H9 (cell line): ENCODE data around the gene PAGE2B. TPM values are rescaled to one million over a fixed set of nuclear protein-coding genes. Genes with fewer than 3 reads are reported as not detected.

ENCODE experiments used
- DNase-seq: peaks from one replicate; pipeline ENCODE4 v3.0.0-alpha.2; 2017
- H2AFZ ChIP-seq: one replicate; pipeline ENCODE4 v1.6.1; 2013; ENCODE audit warnings: mild to moderate bottlenecking, low read length, control low read depth, moderate library complexity
- H2AK5ac ChIP-seq: 2 replicates; pipeline ENCODE4 v1.6.1; 2013; ENCODE audit warnings: low read length, control low read depth, mixed read lengths; ENCODE audit not compliant: insufficient read length
- H2BK120ac ChIP-seq: one replicate; pipeline ENCODE4 v1.6.1; 2013; ENCODE audit warnings: low read depth, mild to moderate bottlenecking, low read length, control low read depth, inconsistent platforms; ENCODE audit not compliant: poor library complexity, severe bottlenecking
- H2BK12ac ChIP-seq: 2 replicates; pipeline ENCODE4 v1.6.1; 2013; ENCODE audit warnings: low read length, control low read depth, mixed read lengths, low read depth; ENCODE audit not compliant: insufficient read length
- H2BK15ac ChIP-seq: 2 replicates; pipeline ENCODE4 v1.6.1; 2013; ENCODE audit warnings: low read depth, low read length, control low read depth
- H2BK20ac ChIP-seq: one replicate; pipeline ENCODE4 v1.6.1; 2013; ENCODE audit warnings: low read depth, mild to moderate bottlenecking, low read length, control low read depth, inconsistent platforms; ENCODE audit not compliant: poor library complexity, severe bottlenecking
- H2BK5ac ChIP-seq: 2 replicates; pipeline ENCODE4 v1.6.1; 2013; ENCODE audit warnings: low read length, control low read depth, mixed read lengths; ENCODE audit not compliant: insufficient read length
- H3K14ac ChIP-seq: 2 replicates; pipeline ENCODE4 v1.6.1; 2013; ENCODE audit warnings: low read length, control low read depth; ENCODE audit not compliant: insufficient read depth
- H3K18ac ChIP-seq: 2 replicates; pipeline ENCODE4 v1.6.1; 2013; ENCODE audit warnings: low read depth, mild to moderate bottlenecking, mixed read lengths, low read length, control low read depth; ENCODE audit not compliant: insufficient read length
- H3K23ac ChIP-seq: 2 replicates; pipeline ENCODE4 v1.6.1; 2013; ENCODE audit warnings: low read length, control low read depth, mixed read lengths, low read depth; ENCODE audit not compliant: insufficient read length
- H3K23me2 ChIP-seq: 2 replicates; pipeline ENCODE4 v1.6.1; 2013; ENCODE audit warnings: low read depth, mild to moderate bottlenecking, mixed read lengths, low read length, control low read depth; ENCODE audit not compliant: insufficient read length, poor library complexity, severe bottlenecking
- H3K27ac ChIP-seq: 2 replicates; pipeline ENCODE4 v1.5.1; 2013; ENCODE audit warnings: low read length, control low read depth, mixed read lengths, low read depth; ENCODE audit not compliant: insufficient read length
- H3K27me3 ChIP-seq: 2 replicates; pipeline ENCODE4 v1.6.1; 2013; ENCODE audit warnings: low read length, control low read depth, inconsistent platforms; ENCODE audit not compliant: insufficient read depth
- H3K4ac ChIP-seq: 2 replicates; pipeline ENCODE4 v1.6.1; 2013; ENCODE audit warnings: low read depth, mild to moderate bottlenecking, control low read depth, inconsistent platforms, low read length, moderate library complexity
- H3K4me1 ChIP-seq: 2 replicates; pipeline ENCODE4 v1.6.1; 2013; ENCODE audit warnings: low read length, control low read depth, inconsistent platforms; ENCODE audit not compliant: insufficient read depth
- H3K4me2 ChIP-seq: 2 replicates; pipeline ENCODE4 v1.6.1; 2013; ENCODE audit warnings: low read length, control low read depth, mixed read lengths; ENCODE audit not compliant: insufficient read length, insufficient read depth
- H3K56ac ChIP-seq: 2 replicates; pipeline ENCODE4 v1.6.1; 2013; ENCODE audit warnings: low read depth, mild to moderate bottlenecking, mixed read lengths, low read length, control low read depth; ENCODE audit not compliant: insufficient read length
- H3K79me1 ChIP-seq: 2 replicates; pipeline ENCODE4 v1.6.1; 2013; ENCODE audit warnings: low read depth, mild to moderate bottlenecking, moderate library complexity, low read length, control low read depth, inconsistent platforms; ENCODE audit not compliant: insufficient read depth, poor library complexity, severe bottlenecking
- H3K79me2 ChIP-seq: 2 replicates; pipeline ENCODE4 v1.6.1; 2013; ENCODE audit warnings: low read length, control low read depth, inconsistent platforms; ENCODE audit not compliant: insufficient read depth
- H3K9ac ChIP-seq: 2 replicates; pipeline ENCODE4 v1.6.1; 2013; ENCODE audit warnings: low read length, control low read depth, mixed read lengths; ENCODE audit not compliant: insufficient read length; ENCODE audit errors: extremely low read depth
- H3K9me3 ChIP-seq: one replicate; pipeline ENCODE4 v1.6.1; 2013; ENCODE audit warnings: low read depth, low read length, inconsistent platforms; ENCODE audit not compliant: control insufficient read depth
- H3T11ph ChIP-seq: one replicate; pipeline ENCODE4 v1.6.1; 2013; ENCODE audit warnings: mild to moderate bottlenecking, low read length, control low read depth, inconsistent platforms
- H4K20me1 ChIP-seq: one replicate; pipeline ENCODE4 v1.6.1; 2013; ENCODE audit not compliant: control insufficient read depth, insufficient read length, insufficient read depth
- H4K5ac ChIP-seq: 2 replicates; pipeline ENCODE4 v1.6.1; 2013; ENCODE audit warnings: low read depth, mild to moderate bottlenecking, mixed read lengths, low read length, control low read depth; ENCODE audit not compliant: insufficient read length
- H4K8ac ChIP-seq: replicated peaks from 2 replicates; pipeline ENCODE4 v1.6.1; 2013; ENCODE audit warnings: low read length, control low read depth, mixed read lengths, low read depth; ENCODE audit not compliant: insufficient read length
- H4K91ac ChIP-seq: 2 replicates; pipeline ENCODE4 v1.6.1; 2013; ENCODE audit warnings: low read depth, mild to moderate bottlenecking, moderate library complexity, mixed read lengths, low read length, control low read depth; ENCODE audit not compliant: insufficient read length
- H3K27ac Mint-ChIP-seq, 3 experiments: 2 replicates in 2 of 3; 3 replicates in 1 of 3; pipeline ENCODE4 v1.8.0; 2020 to 2021; ENCODE audit warnings: mixed read lengths in 3 of 3, mild to moderate bottlenecking in 1 of 3, moderate library complexity in 1 of 3
- H3K27me3 Mint-ChIP-seq: 2 replicates; pipeline ENCODE4 v1.8.0; 2021; ENCODE audit warnings: low read depth, mild to moderate bottlenecking, moderate library complexity, mixed read lengths
- H3K36me3 Mint-ChIP-seq, 3 experiments: 2 replicates in 2 of 3; 3 replicates in 1 of 3; pipeline ENCODE4 v1.8.0; 2020 to 2021; ENCODE audit warnings: low read depth in 3 of 3, mixed read lengths in 3 of 3; ENCODE audit not compliant: insufficient read depth in 1 of 3
- H3K4me1 Mint-ChIP-seq, 2 experiments: 2 replicates each; pipeline ENCODE4 v1.8.0; 2020; ENCODE audit warnings: mixed read lengths in 2 of 2
- H3K4me3 Mint-ChIP-seq, 2 experiments: 2 replicates in 1 of 2; 3 replicates in 1 of 2; pipeline ENCODE4 v1.8.0; 2020 to 2021; ENCODE audit warnings: mild to moderate bottlenecking in 2 of 2, mixed read lengths in 2 of 2, moderate library complexity in 1 of 2
- H3K9me3 Mint-ChIP-seq, 2 experiments: 2 replicates in 1 of 2; 3 replicates in 1 of 2; pipeline ENCODE4 v1.8.0; 2020; ENCODE audit warnings: mild to moderate bottlenecking in 2 of 2, mixed read lengths in 2 of 2, moderate library complexity in 1 of 2
- whole genome bisulfite sequencing: extraction: QIAGEN DNeasy Blood & Tissue Kit; methylation state at CpG from one replicate; pipeline ENCODE4 v1.1.7; 2013; ENCODE audit warnings: missing lambda C conversion rate, low lambda C conversion rate, mixed read lengths; ENCODE audit not compliant: insufficient read length; ENCODE audit errors: extremely low coverage; 5-methylcytosine and 5-hydroxymethylcytosine counted together
- total RNA-seq: library from RNA; stranded (reverse); gene quantifications from 2 replicates; pipeline ENCODE4 v1.2.1, GENCODE V29; 2021
- TF ChIP-seq, protein P1 (sequence below): fragments of 200-600 bp; sonication (generic); conservative IDR thresholded peaks from 3 replicates; pipeline ENCODE4 v1.8.0; 2021; ENCODE audit warnings: antibody characterized with exemption, mild to moderate bottlenecking

PAGE2B gene
- total RNA-seq, 1 experiment from 2014 or later: not detected

DNA sequence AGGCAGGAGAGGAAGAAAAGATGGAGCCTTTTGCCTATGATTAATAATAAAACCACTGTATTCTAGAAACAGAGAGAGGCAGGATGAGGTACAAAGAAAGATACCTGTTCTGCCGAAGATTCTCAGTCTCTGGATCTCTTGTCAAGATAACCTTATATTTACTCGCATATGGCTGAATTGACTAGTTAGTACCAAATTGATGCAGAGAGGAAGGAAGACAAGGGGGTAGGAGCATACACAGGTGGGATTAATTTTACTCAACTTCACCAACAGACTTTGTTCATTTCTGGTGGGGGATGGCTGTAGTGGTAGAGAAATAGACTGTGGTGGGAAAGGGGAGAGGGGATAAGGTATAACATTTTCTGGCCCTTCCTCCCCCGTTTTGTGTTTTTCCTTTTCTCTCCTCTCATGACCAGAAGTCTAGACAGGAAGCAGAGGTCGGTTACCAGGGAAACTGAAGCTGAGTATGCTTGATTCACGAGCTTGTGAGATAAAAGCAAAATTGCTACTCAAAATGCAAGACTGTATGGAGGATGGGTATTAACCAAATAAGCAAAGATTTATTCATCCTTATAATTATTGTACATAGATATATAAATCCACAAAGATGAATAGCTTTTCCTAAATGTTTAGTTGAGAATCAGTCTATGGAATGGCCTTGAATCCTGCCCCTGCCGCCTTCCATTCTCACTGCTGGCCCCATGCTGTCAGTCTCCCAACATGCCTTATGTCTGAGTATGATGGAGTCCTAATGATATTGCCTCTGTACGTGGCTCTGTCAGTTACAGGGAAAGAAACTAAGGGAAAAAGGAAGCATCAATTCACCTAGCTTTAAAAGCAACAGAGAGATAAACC, 17.8 kb upstream of the PAGE2B start:
- H3K4me1 Mint-ChIP-seq: 0 out of 4 replicates have a peak, but pooled peaks cover 0 to 2% of the 10 kb centered on the region in 2 experiments
- Histone ChIP-seq H2BK15ac (no peak overlapping the region), H3K9me3 (peaks cover 17% of the 10 kb centered on the region), H3K23me2 (no peaks in the 10 kb centered on the region), H3K23ac (no peak overlapping the region), H3T11ph (no peak overlapping the region), H3K79me1 (no peaks in the 10 kb centered on the region), H4K8ac (no peak overlapping the region), H3K18ac (no peak overlapping the region), H3K14ac (no peak overlapping the region), H4K91ac (no peak overlapping the region), H3K56ac (no peak overlapping the region), H2AK5ac (no peak overlapping the region), H3K4me2 (no peak overlapping the region), H3K27me3 (no peaks in the 10 kb centered on the region), H4K20me1 (no peaks in the 10 kb centered on the region), H2BK5ac (no peak overlapping the region), H4K5ac (no peak overlapping the region), H3K4me1 (no peaks in the 10 kb centered on the region), H2BK120ac (no peak overlapping the region), H2AFZ (no peak overlapping the region), H3K27ac (no peak overlapping the region), H2BK12ac (no peak overlapping the region), H3K79me2 (no peaks in the 10 kb centered on the region), H3K4ac (no peak overlapping the region), H2BK20ac (no peak overlapping the region), H3K9ac (no peak overlapping the region)
- H3K4me3 Mint-ChIP-seq: no peak overlapping the region
- WGBS: no CpG with 5 or more reads among the region's 7 CpGs
- H3K27me3 Mint-ChIP-seq: peaks cover 5% of the 10 kb centered on the region
- H3K36me3 Mint-ChIP-seq: peaks cover 0 to 5% (median 0%) of the 10 kb centered on the region in 3 experiments; a peak in 3 of 7 replicates
- H3K27ac Mint-ChIP-seq: no peak overlapping the region
- TF ChIP-seq, protein P1, sequence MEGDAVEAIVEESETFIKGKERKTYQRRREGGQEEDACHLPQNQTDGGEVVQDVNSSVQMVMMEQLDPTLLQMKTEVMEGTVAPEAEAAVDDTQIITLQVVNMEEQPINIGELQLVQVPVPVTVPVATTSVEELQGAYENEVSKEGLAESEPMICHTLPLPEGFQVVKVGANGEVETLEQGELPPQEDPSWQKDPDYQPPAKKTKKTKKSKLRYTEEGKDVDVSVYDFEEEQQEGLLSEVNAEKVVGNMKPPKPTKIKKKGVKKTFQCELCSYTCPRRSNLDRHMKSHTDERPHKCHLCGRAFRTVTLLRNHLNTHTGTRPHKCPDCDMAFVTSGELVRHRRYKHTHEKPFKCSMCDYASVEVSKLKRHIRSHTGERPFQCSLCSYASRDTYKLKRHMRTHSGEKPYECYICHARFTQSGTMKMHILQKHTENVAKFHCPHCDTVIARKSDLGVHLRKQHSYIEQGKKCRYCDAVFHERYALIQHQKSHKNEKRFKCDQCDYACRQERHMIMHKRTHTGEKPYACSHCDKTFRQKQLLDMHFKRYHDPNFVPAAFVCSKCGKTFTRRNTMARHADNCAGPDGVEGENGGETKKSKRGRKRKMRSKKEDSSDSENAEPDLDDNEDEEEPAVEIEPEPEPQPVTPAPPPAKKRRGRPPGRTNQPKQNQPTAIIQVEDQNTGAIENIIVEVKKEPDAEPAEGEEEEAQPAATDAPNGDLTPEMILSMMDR: no peak
- peaks cover 56 to 68% of the 10 kb centered on the region in 2 experiments for H3K9me3 Mint-ChIP-seq
- DNase-seq: no peak
